Stomach (tissue), 9 donors: ENCODE measurements around the gene CHST5. TPM values are rescaled to one million over a fixed set of nuclear protein-coding genes. Genes with fewer than 3 reads are reported as not detected.
"Not testable (repeated sequence)": the region's sequence is repeated elsewhere in the genome, so short reads cannot be mapped to it uniquely, and the experiment has no call there.

Source experiments
- DNase-seq, 2 donors: peaks; one replicate each; pipeline versions ENCODE4 v3.0.0 to v3.0.0-alpha.2; 2013 to 2019
- H3K27ac ChIP-seq, 5 donors: fragments of 200-600 bp in 4 of 5; sonication (generic) in 4 of 5; one replicate each; pipeline ENCODE4 v1.5.1; 2013 to 2019; ENCODE audit warnings: mild to moderate bottlenecking in 1 of 5, moderate library complexity in 1 of 5
- H3K27me3 ChIP-seq, 3 donors: fragments of 200-600 bp; sonication (generic); one replicate each; pipeline ENCODE4 v1.5.1; 2017 to 2019; ENCODE audit warnings: mixed run types in 1 of 3
- H3K36me3 ChIP-seq, 4 donors: fragments of 200-600 bp; sonication (generic); 1 replicate in 3 of 4; 2 replicates in 1 of 4; pipeline ENCODE4 v1.5.1; 2016 to 2019
- H3K4me1 ChIP-seq, 4 donors: fragments of 200-600 bp; sonication (generic); one replicate each; pipeline ENCODE4 v1.5.1; 2016 to 2019
- H3K4me3 ChIP-seq, 4 donors: fragments of 200-600 bp; sonication (generic) in 3 of 4; one replicate each; pipeline ENCODE4 v1.5.1; 2016 to 2019; ENCODE audit warnings: mild to moderate bottlenecking in 1 of 4
- H3K9me3 ChIP-seq, 4 donors: fragments of 200-600 bp; sonication (generic); one replicate each; pipeline ENCODE4 v1.5.1; 2016 to 2019
- CTCF ChIP-seq, 7 experiments: fragments of 450-650 bp in 4 of 7; fragments of 200-600 bp in 3 of 7; sonication (generic) in 3 of 7; IDR thresholded peaks; one replicate each; pipeline ENCODE4 v1.5.1; 2016 to 2019; ENCODE audit warnings: antibody characterized with exemption in 7 of 7, control low read depth in 2 of 7, mild to moderate bottlenecking in 1 of 7
- EP300 ChIP-seq: sonication (generic); formaldehyde crosslinking; IDR thresholded peaks from one replicate; pipeline ENCODE4 v1.6.1; 2017; ENCODE audit warnings: antibody characterized with exemption
- POLR2A ChIP-seq, 4 donors: fragments of 450-650 bp; IDR thresholded peaks; one replicate each; pipeline ENCODE4 v1.6.1; 2016; ENCODE audit warnings: antibody characterized with exemption in 4 of 4, control low read depth in 2 of 4, mild to moderate bottlenecking in 1 of 4, moderate library complexity in 1 of 4
- POLR2AphosphoS5 ChIP-seq, 3 donors: sonication (generic); formaldehyde crosslinking; IDR thresholded peaks; one replicate each; pipeline ENCODE4 v1.6.1; 2016; ENCODE audit warnings: antibody characterized with exemption in 3 of 3
- WGBS, 5 donors: extraction: QIAGEN DNeasy Blood & Tissue Kit in 3 of 5; methylation state at CpG; one replicate each; pipeline versions ENCODE4 v1.1.5 to v1.1.7; 2013 to 2018; 5-methylcytosine and 5-hydroxymethylcytosine counted together
- intact Hi-C: fragments of 100-400 bp; cut with DNase I; formaldehyde crosslinking; loops from one replicate; pipeline ENCODE4 v1.15.1; 2023; ENCODE audit warnings: low total_unique reads
- polyA plus RNA-seq, 3 donors: library from polyadenylated mRNA; stranded (reverse); fragments of 200-250 nt; gene quantifications; one replicate each; pipeline ENCODE4 v1.2.3, GENCODE V29; 2013
- total RNA-seq, 5 donors: library from RNA; depleted of rRNA; stranded (reverse); fragments of >200 nt; gene quantifications; one replicate each; pipeline versions ENCODE4 v1.1.0 to v1.2.3, GENCODE V29; 2014 to 2016
- donor health status: healthy with polysubstance abuse.
- donor health status: Bipolar disorder and iron deficiency.
- donor health status: healthy.

The CHST5 gene
- total and polyA plus RNA-seq, 8 donors = 0.05 to 23.2 (median 2.3) TPM; not detected in 3

GRCh38 chr16:75501820-75502219 is 34.1 kb downstream of the CHST5 start:
- H3K27ac ChIP-seq, H3K4me3 ChIP-seq, H3K36me3 ChIP-seq, H3K27me3 ChIP-seq, intact Hi-C loops, H3K4me1 ChIP-seq, H3K9me3 ChIP-seq: not testable (repeated sequence)
- TF ChIP-seq POLR2AphosphoS5 (IDR thresholded peaks at IDR 0.05) = peak in 1 of 3 donors; percentile 45
- peak in 1 of 2 donors; percentile 70 for DNase-seq
- WGBS, 5 donors = 40 to 55% (median 52%) methylated on average over 6 of the region's 6 CpGs

- no peak for TF ChIP-seq POLR2A (IDR thresholded peaks at IDR 0.05)
- TF ChIP-seq EP300 = no peak
- TF ChIP-seq POLR2AphosphoS5 (IDR thresholded peaks at IDR 0.05) = no peak
- no peak for TF ChIP-seq CTCF (IDR thresholded peaks at IDR 0.05)
- Histone ChIP-seq H3K36me3 (no peaks in the 10 kb centered on the region), H3K4me3 (no peak overlapping the region), H3K27me3 (no peaks in the 10 kb centered on the region), H3K4me1 (peaks cover 0 to 5% (median 2%) of the 10 kb centered on the region in 4 donors), H3K27ac (no peak overlapping the region), H3K9me3 (no peaks in the 10 kb centered on the region)
- DNase-seq = no peak
- WGBS, 5 donors = 85 to 92% (median 89%) methylated on average over 5 of the region's 5 CpGs
- intact Hi-C loops = no loop called here
Measured at GRCh38 chr16:75501359-75501758, 34.5 kb downstream of the CHST5 start.

GRCh38 chr16:75498605-75499322 is 37.1 kb downstream of the CHST5 start:
- intact Hi-C loops, H3K27ac ChIP-seq, H3K4me3 ChIP-seq, H3K9me3 ChIP-seq, H3K36me3 ChIP-seq: not testable (repeated sequence)
- 26 to 44% (median 27%) methylated on average over 6 to 10 of the region's 13 CpGs for WGBS, 5 donors
- Histone ChIP-seq H3K27me3 (peaks cover 0 to 22% (median 19%) of the 10 kb centered on the region in 3 donors), H3K4me1 (peaks cover 11 to 20% (median 14%) of the 10 kb centered on the region in 4 donors)
- DNase-seq = peak; percentile 75 to 77

- WGBS, 5 donors = 30 to 53% (median 47%) methylated on average over 4 of the region's 4 CpGs
- H3K4me1 ChIP-seq = peaks cover 11 to 20% (median 14%) of the 10 kb centered on the region in 4 donors
- no peaks in the 10 kb centered on the region for H3K36me3 ChIP-seq
- H3K27me3 ChIP-seq = peaks cover 0 to 34% (median 22%) of the 10 kb centered on the region in 3 donors
- intact Hi-C loops = no loop called here
- H3K9me3 ChIP-seq = no peaks in the 10 kb centered on the region
- TF ChIP-seq CTCF (IDR thresholded peaks at IDR 0.05) (no peak), POLR2AphosphoS5 (IDR thresholded peaks at IDR 0.05) (no peak), POLR2A (IDR thresholded peaks at IDR 0.05) (no peak), EP300 (no peak)
- no peak overlapping the region for H3K27ac ChIP-seq
- H3K4me3 ChIP-seq = no peak overlapping the region
- DNase-seq = no peak
Measured at GRCh38 chr16:75497558-75497957, 38.4 kb downstream of the CHST5 start.

GRCh38 chr16:75495076-75495674 is 40.7 kb downstream of the CHST5 start, which contains the start of gene CHST6:
TSS of gene CHST6 (minus strand) at chr16:75495441. CDS start at chr16:75479828, 15,613 bp downstream.
- peaks cover 11 to 20% (median 14%) of the 10 kb centered on the region in 4 donors for H3K4me1 ChIP-seq
- peaks cover 0 to 46% (median 25%) of the 10 kb centered on the region in 3 donors for H3K27me3 ChIP-seq
- peak within 1 kb of the TSS; percentile 22 to 52 (median 32) for H3K4me3 ChIP-seq
- H3K36me3 ChIP-seq = no peaks in the 10 kb centered on the region
- no peaks in the 10 kb centered on the region for H3K9me3 ChIP-seq
- 2 to 13% (median 4%) methylated on average over 10 to 43 of the region's 43 CpGs for WGBS, 5 donors
- DNase-seq = peak in 1 of 2 donors; percentile 76
- no peak within 1 kb of the TSS for H3K27ac ChIP-seq
- intact Hi-C loops = no loop called here
- TF ChIP-seq EP300 (no peak), POLR2A (IDR thresholded peaks at IDR 0.05) (no peak), CTCF (IDR thresholded peaks at IDR 0.05) (no peak), POLR2AphosphoS5 (IDR thresholded peaks at IDR 0.05) (no peak)
